Liver (tissue), 9 donors: ENCODE results near the gene CELSR2. TPM values are rescaled to one million over a fixed set of nuclear protein-coding genes. Genes with fewer than 3 reads are reported as not detected.

Experiments
- DNase-seq: peaks from one replicate; pipeline ENCODE4 v3.0.0-alpha.2; 2017; ENCODE audit warnings: low spot score
- H3K27ac ChIP-seq, 2 donors: one replicate each; pipeline ENCODE4 v1.7.0; 2013; ENCODE audit warnings: inconsistent platforms in 2 of 2, low read length in 2 of 2, control low read depth in 1 of 2, low read depth in 1 of 2, mild to moderate bottlenecking in 1 of 2
- H3K27me3 ChIP-seq, 4 donors: one replicate each; pipeline versions ENCODE4 v1.6.1 to v1.7.0; 2013; ENCODE audit warnings: low read length in 3 of 4, inconsistent platforms in 1 of 4, mild to moderate bottlenecking in 1 of 4, moderate library complexity in 1 of 4; ENCODE audit not compliant: control insufficient read depth in 4 of 4, insufficient read depth in 4 of 4
- H3K36me3 ChIP-seq, 4 donors: one replicate each; pipeline versions ENCODE4 v1.6.1 to v1.7.0; 2013; ENCODE audit warnings: low read length in 3 of 4, mild to moderate bottlenecking in 3 of 4, low read depth in 1 of 4, moderate library complexity in 1 of 4; ENCODE audit not compliant: control insufficient read depth in 4 of 4, insufficient read depth in 3 of 4
- H3K4me1 ChIP-seq, 4 donors: one replicate each; pipeline versions ENCODE4 v1.6.1 to v1.7.0; 2013; ENCODE audit warnings: low read length in 3 of 4, mild to moderate bottlenecking in 3 of 4, moderate library complexity in 1 of 4; ENCODE audit not compliant: control insufficient read depth in 4 of 4, insufficient read depth in 4 of 4
- H3K4me3 ChIP-seq, 3 donors: one replicate each; pipeline versions ENCODE4 v1.6.1 to v1.7.0; 2013; ENCODE audit warnings: low read length in 3 of 3, control low read depth in 1 of 3, low read depth in 1 of 3, mild to moderate bottlenecking in 1 of 3
- H3K9ac ChIP-seq, 2 donors: one replicate each; pipeline ENCODE4 v1.7.0; 2013; ENCODE audit warnings: low read length in 2 of 2, mild to moderate bottlenecking in 2 of 2, moderate library complexity in 2 of 2, control low read depth in 1 of 2, low read depth in 1 of 2
- H3K9me3 ChIP-seq, 4 donors: one replicate each; pipeline versions ENCODE4 v1.6.1 to v1.7.0; 2013; ENCODE audit warnings: low read length in 3 of 4; ENCODE audit not compliant: control insufficient read depth in 4 of 4
- FOXA1 ChIP-seq: IDR thresholded peaks from 2 replicates; pipeline ENCODE4 v1.6.1; 2016; ENCODE audit warnings: antibody characterized with exemption
- GABPA ChIP-seq, 2 donors: IDR thresholded peaks in 1 of 2; conservative IDR thresholded peaks in 1 of 2; 2 replicates each; pipeline ENCODE4 v1.6.1; 2016; ENCODE audit warnings: antibody characterized with exemption in 2 of 2, mild to moderate bottlenecking in 1 of 2, moderate library complexity in 1 of 2
- JUND ChIP-seq, 2 donors: IDR thresholded peaks; 2 replicates each; pipeline ENCODE4 v1.6.1; 2016; ENCODE audit warnings: antibody characterized with exemption in 2 of 2
- NR2F2 ChIP-seq: IDR thresholded peaks from 2 replicates; pipeline ENCODE4 v1.6.1; 2016; ENCODE audit warnings: antibody characterized with exemption
- RXRA ChIP-seq, 2 donors: IDR thresholded peaks; 2 replicates each; pipeline ENCODE4 v1.6.1; 2017 to 2018; ENCODE audit warnings: antibody characterized with exemption in 2 of 2, mild to moderate bottlenecking in 1 of 2
- TAF1 ChIP-seq: conservative IDR thresholded peaks from 2 replicates; pipeline ENCODE4 v1.6.1; 2016; ENCODE audit warnings: antibody characterized with exemption, mild to moderate bottlenecking
- YY1 ChIP-seq: IDR thresholded peaks from 2 replicates; pipeline ENCODE4 v1.6.1; 2016; ENCODE audit warnings: antibody characterized with exemption, mild to moderate bottlenecking
- ZBTB33 ChIP-seq: IDR thresholded peaks from 2 replicates; pipeline ENCODE4 v1.6.1; 2016; ENCODE audit warnings: antibody characterized with exemption
- WGBS: extraction: QIAGEN DNeasy Blood & Tissue Kit; methylation state at CpG from one replicate; pipeline ENCODE4 v1.1.7; 2013; 5-methylcytosine and 5-hydroxymethylcytosine counted together
- polyA plus RNA-seq, 2 donors: library from polyadenylated mRNA; stranded (reverse) in 1 of 2; unstranded in 1 of 2; fragments of 200-250 nt in 1 of 2; fragments of >200 nt in 1 of 2; fragmentation: Nextera tagmentation in 1 of 2; extraction: Ambion mirVana in 1 of 2; gene quantifications; one replicate each; pipeline versions ENCODE4 v1.2.1 to v1.2.3, GENCODE V29; 2013 to 2015
- total RNA-seq, 2 donors: library from RNA; depleted of rRNA; stranded (reverse); fragments of >200 nt; gene quantifications; one replicate each; pipeline ENCODE4 v1.2.3, GENCODE V29; 2014
- TF ChIP-seq, protein P1 (sequence below): IDR thresholded peaks from 2 replicates; pipeline ENCODE4 v1.6.1; 2016; ENCODE audit warnings: antibody characterized with exemption
- donor health status: healthy.
- donor health status: healthy.
- donor health status: healthy.
- donor health status: healthy.
- donor health status: healthy.

Gene CELSR2
- total and polyA plus RNA-seq, 4 donors, result 0.73 to 1.6 (median 1.2) TPM

- Histone ChIP-seq H3K4me1 (peaks cover 2 to 9% (median 5%) of the 10 kb centered on the region in 4 donors), H3K27me3 (no peaks in the 10 kb centered on the region), H3K9ac (no peak overlapping the region), H3K4me3 (peak overlapping the region in 2 of 3 donors; percentile 31 to 73), H3K27ac (no peak overlapping the region), H3K9me3 (no peaks in the 10 kb centered on the region), H3K36me3 (no peaks in the 10 kb centered on the region)
- no peak for DNase-seq
- WGBS, result 3% methylated on average over 80 of the region's 80 CpGs
- no peak for TF ChIP-seq JUND (IDR thresholded peaks at IDR 0.05)
- no peak for TF ChIP-seq TAF1
- TF ChIP-seq YY1, result no peak
- TF ChIP-seq ZBTB33, result no peak
- TF ChIP-seq NR2F2, result no peak
Observed at GRCh38 chr1:109249654-109250401, 489 bp downstream of the CELSR2 start.

GRCh38 chr1:109250454-109251276, 1.3 kb downstream of the CELSR2 start:
- Histone ChIP-seq H3K4me3 (no peak overlapping the region), H3K27me3 (no peaks in the 10 kb centered on the region), H3K4me1 (peaks cover 2 to 9% (median 5%) of the 10 kb centered on the region in 4 donors), H3K9ac (no peak overlapping the region), H3K9me3 (no peaks in the 10 kb centered on the region), H3K27ac (no peak overlapping the region), H3K36me3 (no peaks in the 10 kb centered on the region)
- DNase-seq, result no peak
- TF ChIP-seq ZBTB33 (no peak), GABPA (IDR thresholded peaks at IDR 0.05 in 1 of 2, conservative IDR thresholded peaks at IDR 0.05 in 1 of 2) (no peak), FOXA1 (no peak)
- TF ChIP-seq, protein P1, sequence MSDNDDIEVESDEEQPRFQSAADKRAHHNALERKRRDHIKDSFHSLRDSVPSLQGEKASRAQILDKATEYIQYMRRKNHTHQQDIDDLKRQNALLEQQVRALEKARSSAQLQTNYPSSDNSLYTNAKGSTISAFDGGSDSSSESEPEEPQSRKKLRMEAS, result no peak
- WGBS, result 91% methylated on average over 33 of the region's 33 CpGs

- no peak overlapping the region for H3K27ac ChIP-seq
- H3K4me1 ChIP-seq, result peaks cover 2 to 9% (median 5%) of the 10 kb centered on the region in 4 donors
- no peak for DNase-seq
- WGBS, result 96% methylated on average over 32 of the region's 32 CpGs
- H3K9ac ChIP-seq, result no peak overlapping the region
- H3K36me3 ChIP-seq, result no peaks in the 10 kb centered on the region
- H3K27me3 ChIP-seq, result no peaks in the 10 kb centered on the region
- no peak overlapping the region for H3K4me3 ChIP-seq
- TF ChIP-seq RXRA (IDR thresholded peaks at IDR 0.05), result no peak
- no peaks in the 10 kb centered on the region for H3K9me3 ChIP-seq
Observed at GRCh38 chr1:109251277-109252166, 2.2 kb downstream of the CELSR2 start.
